GM12878 (cell line): ENCODE data around the gene SERPING1. TPM values are rescaled to one million over a fixed set of nuclear protein-coding genes. Genes with fewer than 3 reads are reported as not detected.

Experiments
- ATAC-seq: fragments of 200-7000 bp; cut with Tn5 transposase; 3 replicates; pipeline ENCODE4 v1.9.1; 2020; ENCODE audit warnings: mild to moderate bottlenecking, moderate library complexity
- BruUV-seq: library from RNA; stranded (reverse); fragments of 400-500 nt; replicated peaks from 2 replicates; lab custom pipeline; 2021; lab: Mats Ljungman, UMichigan
- CTCF ChIA-PET: fragments of 300-600 bp; sonication (Branson Sonifier 250); formaldehyde crosslinking; extraction: SDS; loops from one replicate; lab custom pipeline; 2021; ENCODE audit warnings: inconsistent platforms; lab: Yijun Ruan, JAX
- POLR2A ChIA-PET: fragments of 350-600 bp; formaldehyde crosslinking; extraction: SDS; loops from one replicate; lab custom pipeline; 2021; ENCODE audit warnings: inconsistent platforms; lab: Charles Lee
- RAD21 ChIA-PET: fragments of 300-600 bp; sonication (Branson Sonifier 250); formaldehyde crosslinking; loops from one replicate; lab custom pipeline; 2023; ENCODE audit warnings: antibody characterized with exemption; ENCODE audit not compliant: unreplicated experiment; lab: Charles Lee
- SMC1A ChIA-PET: fragments of 300-600 bp; sonication (Branson Sonifier 250); formaldehyde crosslinking; loops from one replicate; lab custom pipeline; 2023; ENCODE audit not compliant: unreplicated experiment, uncharacterized antibody; lab: Charles Lee
- DNase-seq: peaks from one replicate; pipeline ENCODE4 v3.0.0-alpha.2; 2011; ENCODE audit warnings: low read depth, low spot score
- FAIRE-seq: peaks from 3 replicates; lab custom pipeline; 2011; peaks lifted over from hg19 to GRCh38; lab: Jason Lieb, UNC
- H2AFZ ChIP-seq: 2 replicates; pipeline ENCODE4 v1.6.0; 2011; ENCODE audit warnings: low read depth, low read length, control low read depth; ENCODE audit not compliant: control insufficient read depth
- H3K27ac ChIP-seq: 2 replicates; pipeline ENCODE4 v1.5.1; 2011; ENCODE audit warnings: control low read depth; ENCODE audit not compliant: control insufficient read depth, insufficient read depth
- H3K27me3 ChIP-seq, 2 experiments: replicated peaks in 1 of 2; 2 replicates each; pipeline versions ENCODE4 v1.6.0 to v1.6.1; 2011; ENCODE audit warnings: low read length in 1 of 2; ENCODE audit not compliant: control insufficient read depth in 2 of 2, insufficient read depth in 2 of 2
- H3K36me3 ChIP-seq, 2 experiments: 2 replicates each; pipeline ENCODE4 v1.5.1; 2011; ENCODE audit warnings: low read length in 1 of 2; ENCODE audit not compliant: control insufficient read depth in 2 of 2, insufficient read depth in 2 of 2
- H3K4me1 ChIP-seq: 2 replicates; pipeline ENCODE4 v1.6.1; 2011; ENCODE audit warnings: mild to moderate bottlenecking, low read length, moderate library complexity, mixed read lengths; ENCODE audit not compliant: control insufficient read depth, insufficient read depth
- H3K4me2 ChIP-seq: 2 replicates; pipeline ENCODE4 v1.6.0; 2011; ENCODE audit warnings: control low read depth; ENCODE audit not compliant: control insufficient read depth, insufficient read depth
- H3K4me3 ChIP-seq: fragments of 200-600 bp; sonication (generic); 2 replicates; pipeline ENCODE4 v1.5.1; 2016
- H3K79me2 ChIP-seq: 2 replicates; pipeline ENCODE4 v1.6.0; 2011; ENCODE audit warnings: low read length; ENCODE audit not compliant: control insufficient read depth, insufficient read depth
- H3K9ac ChIP-seq: 2 replicates; pipeline ENCODE4 v1.8.0; 2011; ENCODE audit warnings: low read length, control low read depth, mixed read lengths; ENCODE audit not compliant: control insufficient read depth, insufficient read depth
- H3K9me3 ChIP-seq: replicated peaks from 3 replicates; pipeline ENCODE4 v1.5.1; 2011; ENCODE audit warnings: mild to moderate bottlenecking, low read length; ENCODE audit not compliant: control insufficient read depth, insufficient read depth
- H4K20me1 ChIP-seq: 2 replicates; pipeline ENCODE4 v1.6.0; 2011; ENCODE audit not compliant: control insufficient read depth, insufficient read depth
- MAX ChIP-seq: IDR thresholded peaks from 2 replicates; pipeline ENCODE4 v1.6.1; 2012; ENCODE audit warnings: low read depth, low read length, improper control_type of control experiment
- RELA ChIP-seq: fragments of 450-650 bp; IDR thresholded peaks from 2 replicates; pipeline ENCODE4 v1.8.0; 2014; ENCODE audit warnings: borderline replicate concordance; ENCODE audit not compliant: partially characterized antibody
- SMAD5 ChIP-seq: IDR thresholded peaks from 2 replicates; pipeline ENCODE4 v1.6.1; 2016; ENCODE audit warnings: antibody characterized with exemption, low read depth
- WGBS: methylation state at CpG from one replicate; pipeline ENCODE4 v1.1.6; 2016; ENCODE audit warnings: low lambda C conversion rate; ENCODE audit not compliant: insufficient replicate concordance, insufficient coverage; ENCODE audit errors: missing lambda C conversion rate; 5-methylcytosine and 5-hydroxymethylcytosine counted together
- in situ Hi-C: fragments of 300-500 bp; cut with MboI; formaldehyde crosslinking; loops from 9 replicates; pipeline ENCODE4 v1.14.3; 2018; ENCODE audit warnings: mixed read lengths
- intact Hi-C: fragments of 100-400 bp; cut with micrococcal nuclease; formaldehyde crosslinking; loops from one replicate; pipeline ENCODE4 v1.14.2; 2022; ENCODE audit not compliant: unreplicated experiment
- polyA plus RNA-seq, 11 experiments: library from polyadenylated mRNA; depleted of rRNA in 4 of 11; unstranded in 6 of 11; stranded (reverse) in 5 of 11; fragments of >200 nt; fragmentation: Nextera tagmentation in 4 of 11; fragmentation: Illumina TruSeq in 1 of 11; extraction: Ambion mirVana in 4 of 11; extraction: Trizol in 1 of 11; gene quantifications; 1 replicate in 1 of 11; 2 replicates in 10 of 11; pipeline versions ENCODE4 v1.2.1 to v1.2.3, GENCODE V29; 2011 to 2016; ENCODE audit warnings: inconsistent platforms in 2 of 11, missing spikeins in 2 of 11, low read depth in 1 of 11
- total RNA-seq, 4 experiments: library from RNA; depleted of rRNA in 3 of 4; stranded (reverse); fragments of >200 nt in 3 of 4; fragmentation: Illumina TruSeq in 1 of 4; extraction: Trizol in 1 of 4; gene quantifications; 2 replicates each; pipeline versions ENCODE4 v1.2.1 to v1.2.3, GENCODE V29; 2013 to 2021

Gene SERPING1
- total and polyA plus RNA-seq, 10 of the 15 experiments (the other 5 are each of a cell fraction or from before 2014, with no cell fraction given) = 0.24 to 1.4 TPM; not detected in 8

DNA sequence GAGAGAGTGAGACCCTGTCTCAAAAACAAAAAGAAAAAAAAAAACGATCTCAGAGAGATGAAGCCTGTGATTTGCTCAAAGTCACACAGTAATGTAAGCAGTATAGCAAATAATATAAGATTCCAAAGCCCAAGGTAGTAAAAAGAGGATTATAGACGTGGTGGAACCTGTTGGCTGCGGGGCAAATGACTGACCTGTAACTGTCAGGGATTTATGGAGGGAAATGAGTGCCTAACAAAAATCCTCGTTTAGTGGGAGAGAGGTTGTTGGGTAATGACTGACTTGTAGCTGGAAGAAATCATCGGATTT is 59.4 kb downstream of the SERPING1 start:
- POLR2A ChIA-PET = interaction anchor here (0.6 to 0.8 kb wide), 2 partner anchors 55 to 68 kb away, joined by 3 to 6 read pairs; partner anchors contain the start of genes MED19 and TMX2
- Histone ChIP-seq H3K9ac (peak overlapping the region; percentile 93), H3K79me2 (peaks cover 18% of the 10 kb centered on the region)
- TF ChIP-seq RELA (no peak), SMAD5 (0 out of 2 replicates have a peak, but pooled peaks have one; percentile 19), MAX (no peak)
- TF ChIP-seq, all 136 proteins: peak for 1
- intact Hi-C loops (loop anchor here (1.0 kb wide), 2 partner anchors 10 to 232 kb away; no protein-coding TSS in a partner anchor), in situ Hi-C loops (no loop called here)
- peaks cover 6% of the 10 kb centered on the region; the same call in 1 of the 2 replicates for H3K4me1 ChIP-seq
- H3K36me3 ChIP-seq = peaks cover 7 to 9% of the 10 kb centered on the region in 2 experiments; a peak in 3 of 4 replicates
- H3K9me3 ChIP-seq = no peaks in the 10 kb centered on the region
- DNase-seq = no peak
- no peaks in the 10 kb centered on the region for H3K27me3 ChIP-seq
- no peak for FAIRE-seq
- H3K4me2 ChIP-seq = peak overlapping the region; percentile 93
- ChIA-PET CTCF (interaction anchor here (0.7 to 5.6 kb wide), 4 partner anchors 12 to 163 kb away, joined by 3 to 34 read pairs (median 4); no protein-coding TSS in a partner anchor), SMC1A (interaction anchor here (1.0 to 3.1 kb wide), 5 partner anchors 9 to 144 kb away, joined by 3 to 14 read pairs (median 4); partner anchors contain the start of gene MED19), RAD21 (no interaction called here)
- 25% methylated on average over 5 of the region's 5 CpGs for WGBS
- H2AFZ ChIP-seq = peak overlapping the region; percentile 95
- no peak for ATAC-seq
- peak overlapping the region; percentile 75 for H3K27ac ChIP-seq
- no peaks in the 10 kb centered on the region for H4K20me1 ChIP-seq
- peak overlapping the region; percentile 60 for H3K4me3 ChIP-seq
- no TSS peak for BruUV-seq
